PC-3 (cell line): ENCODE data around the gene PDZRN3. TPM values are rescaled to one million over a fixed set of nuclear protein-coding genes. Genes with fewer than 3 reads are reported as not detected.
A peak's percentile ranks its signal among the peaks of the same experiment; 100 is the strongest.

Experiments used
- ATAC-seq: fragments of 200-7000 bp; cut with Tn5 transposase; 2 replicates; pipeline ENCODE4 v1.9.1; 2020; ENCODE audit warnings: mild to moderate bottlenecking, moderate library complexity
- BruUV-seq: library from RNA; stranded (reverse); fragments of 400-500 nt; replicated peaks from 2 replicates; lab custom pipeline; 2021; lab: Mats Ljungman, UMichigan
- CTCF ChIA-PET: fragments of 300-600 bp; sonication (Branson Sonifier 250); formaldehyde crosslinking; loops from one replicate; lab custom pipeline; 2022; ENCODE audit warnings: antibody characterized with exemption; lab: Charles Lee
- POLR2A ChIA-PET: fragments of 300-600 bp; sonication (Branson Sonifier 250); formaldehyde crosslinking; loops from one replicate; lab custom pipeline; 2022; ENCODE audit warnings: antibody characterized with exemption; ENCODE audit not compliant: unreplicated experiment; lab: Charles Lee
- DNase-seq: peaks from one replicate; pipeline ENCODE4 v3.0.0-alpha.2; 2015
- H2AFZ ChIP-seq: fragments of 300-600 bp; sonication (generic); 2 replicates; pipeline ENCODE4 v1.6.0; 2016; ENCODE audit warnings: antibody characterized with exemption, low read length
- H3F3A ChIP-seq: fragments of 300-600 bp; sonication (generic); one replicate; pipeline ENCODE4 v1.6.0; 2017; ENCODE audit warnings: antibody characterized with exemption, low read length, control low read depth, mild to moderate bottlenecking; ENCODE audit not compliant: unreplicated experiment
- H3K27ac ChIP-seq: fragments of 300-600 bp; sonication (generic); 2 replicates; pipeline ENCODE4 v1.5.1; 2016; ENCODE audit warnings: mild to moderate bottlenecking, low read length
- H3K27me3 ChIP-seq: fragments of 300-600 bp; sonication (generic); 2 replicates; pipeline ENCODE4 v1.6.1; 2016; ENCODE audit warnings: low read length, mixed read lengths
- H3K36me3 ChIP-seq: fragments of 300-600 bp; sonication (generic); 2 replicates; pipeline ENCODE4 v1.6.1; 2016; ENCODE audit warnings: low read depth, mixed run types, low read length, mixed read lengths
- H3K4me1 ChIP-seq: fragments of 300-600 bp; sonication (generic); 2 replicates; pipeline ENCODE4 v1.5.1; 2016; ENCODE audit warnings: low read length; ENCODE audit not compliant: insufficient read depth
- H3K4me2 ChIP-seq: fragments of 300-600 bp; sonication (generic); 2 replicates; pipeline ENCODE4 v1.6.0; 2016; ENCODE audit warnings: low read length
- H3K4me3 ChIP-seq: fragments of 300-600 bp; sonication (generic); 2 replicates; pipeline ENCODE4 v1.5.1; 2016; ENCODE audit warnings: mild to moderate bottlenecking, low read length, mixed read lengths
- H3K79me2 ChIP-seq: fragments of 300-600 bp; sonication (generic); 2 replicates; pipeline ENCODE4 v1.6.1; 2017; ENCODE audit warnings: low read length, mixed read lengths
- H3K9ac ChIP-seq: fragments of 300-600 bp; sonication (generic); 2 replicates; pipeline ENCODE4 v1.6.0; 2016; ENCODE audit warnings: mild to moderate bottlenecking, low read length
- H3K9me2 ChIP-seq: fragments of 300-600 bp; sonication (generic); replicated peaks from 2 replicates; pipeline ENCODE4 v1.6.1; 2016; ENCODE audit warnings: mixed run types, low read length, mixed read lengths
- H3K9me3 ChIP-seq: fragments of 300-600 bp; sonication (generic); 2 replicates; pipeline ENCODE4 v1.6.1; 2016; ENCODE audit warnings: low read length, mixed read lengths
- H4K20me1 ChIP-seq: fragments of 300-600 bp; sonication (generic); 2 replicates; pipeline ENCODE4 v1.6.1; 2016; ENCODE audit warnings: low read length, mixed read lengths
- EZH2 ChIP-seq: fragments of 300-600 bp; sonication (generic); IDR thresholded peaks from one replicate; pipeline ENCODE4 v1.6.1; 2017; ENCODE audit warnings: antibody characterized with exemption, mild to moderate bottlenecking, low read length; ENCODE audit not compliant: unreplicated experiment
- EZH2phosphoT487 ChIP-seq: fragments of 300-600 bp; sonication (generic); IDR thresholded peaks from 2 replicates; pipeline ENCODE4 v1.6.1; 2018; ENCODE audit warnings: mild to moderate bottlenecking, antibody characterized with exemption, low read length, borderline replicate concordance
- intact Hi-C: fragments of 100-400 bp; cut with micrococcal nuclease; formaldehyde crosslinking; loops from 2 replicates; pipeline ENCODE4 v1.9.0; 2023
- total RNA-seq: library from RNA; depleted of rRNA; stranded (reverse); fragments of >200 nt; gene quantifications from 2 replicates; pipeline ENCODE4 v1.2.3, GENCODE V29; 2014
- TF ChIP-seq, protein P1 (sequence below): fragments of 300-600 bp; sonication (generic); conservative IDR thresholded peaks from 2 replicates; pipeline ENCODE4 v1.5.1; 2017; ENCODE audit warnings: antibody characterized with exemption, low read depth, mild to moderate bottlenecking, low read length

The PDZRN3 gene
- total RNA-seq, 1 experiment from 2014 or later: not detected

DNA sequence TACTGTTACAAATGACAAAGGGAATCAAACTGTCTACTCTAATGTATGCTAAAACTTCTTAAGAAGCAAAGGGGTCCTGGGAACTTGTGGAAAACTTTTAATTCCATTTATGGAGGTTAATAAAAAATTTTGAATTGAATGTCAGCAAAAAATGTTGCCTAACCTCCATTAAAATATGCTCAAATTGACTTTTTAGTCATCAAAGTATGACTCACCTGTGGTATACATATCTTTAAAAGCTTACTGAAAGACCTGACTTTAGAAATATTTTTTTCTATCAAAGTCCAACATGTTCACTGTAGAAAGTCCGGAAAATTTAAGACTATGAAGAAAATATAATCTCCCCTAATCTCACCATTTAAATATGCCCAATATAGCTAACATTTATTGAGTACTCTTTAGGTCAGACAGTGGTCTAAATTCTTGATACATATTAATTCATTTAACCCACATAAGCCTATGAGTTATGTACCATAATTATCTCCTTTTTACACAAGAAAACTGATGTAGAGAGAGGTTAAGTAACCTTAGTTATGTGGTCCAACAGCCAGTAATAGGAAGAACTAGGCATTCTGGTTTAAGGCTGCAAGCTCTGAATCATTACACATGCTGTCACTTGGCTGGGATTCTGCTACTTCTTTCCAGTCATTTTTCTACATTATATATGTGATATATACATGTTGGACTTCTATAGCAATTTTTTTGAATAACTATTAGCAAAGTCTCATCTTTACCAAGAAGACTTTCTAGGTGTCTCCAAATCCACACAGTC lies 83.6 kb downstream of the PDZRN3 start:
- no peaks in the 10 kb centered on the region for H3K9me3 ChIP-seq
- ATAC-seq (no peak), DNase-seq (peak; percentile 5)
- BruUV-seq: no TSS peak
- no peaks in the 10 kb centered on the region for H3F3A ChIP-seq
- no peaks in the 10 kb centered on the region for H3K36me3 ChIP-seq
- H3K4me2 ChIP-seq: no peak overlapping the region
- no peaks in the 10 kb centered on the region for H3K27me3 ChIP-seq
- no peaks in the 10 kb centered on the region for H3K4me1 ChIP-seq
- no peaks in the 10 kb centered on the region for H3K9me2 ChIP-seq
- no peak overlapping the region for H3K27ac ChIP-seq
- H2AFZ ChIP-seq: no peak overlapping the region
- CTCF ChIA-PET: no interaction called here
- POLR2A ChIA-PET: no interaction called here
- H3K9ac ChIP-seq: no peak overlapping the region
- H3K4me3 ChIP-seq: no peak overlapping the region
- H4K20me1 ChIP-seq: no peaks in the 10 kb centered on the region
- intact Hi-C loops: no loop called here
- H3K79me2 ChIP-seq: no peaks in the 10 kb centered on the region
- no peak for TF ChIP-seq EZH2
- TF ChIP-seq, protein P1, sequence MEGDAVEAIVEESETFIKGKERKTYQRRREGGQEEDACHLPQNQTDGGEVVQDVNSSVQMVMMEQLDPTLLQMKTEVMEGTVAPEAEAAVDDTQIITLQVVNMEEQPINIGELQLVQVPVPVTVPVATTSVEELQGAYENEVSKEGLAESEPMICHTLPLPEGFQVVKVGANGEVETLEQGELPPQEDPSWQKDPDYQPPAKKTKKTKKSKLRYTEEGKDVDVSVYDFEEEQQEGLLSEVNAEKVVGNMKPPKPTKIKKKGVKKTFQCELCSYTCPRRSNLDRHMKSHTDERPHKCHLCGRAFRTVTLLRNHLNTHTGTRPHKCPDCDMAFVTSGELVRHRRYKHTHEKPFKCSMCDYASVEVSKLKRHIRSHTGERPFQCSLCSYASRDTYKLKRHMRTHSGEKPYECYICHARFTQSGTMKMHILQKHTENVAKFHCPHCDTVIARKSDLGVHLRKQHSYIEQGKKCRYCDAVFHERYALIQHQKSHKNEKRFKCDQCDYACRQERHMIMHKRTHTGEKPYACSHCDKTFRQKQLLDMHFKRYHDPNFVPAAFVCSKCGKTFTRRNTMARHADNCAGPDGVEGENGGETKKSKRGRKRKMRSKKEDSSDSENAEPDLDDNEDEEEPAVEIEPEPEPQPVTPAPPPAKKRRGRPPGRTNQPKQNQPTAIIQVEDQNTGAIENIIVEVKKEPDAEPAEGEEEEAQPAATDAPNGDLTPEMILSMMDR: no peak
- TF ChIP-seq EZH2phosphoT487: no peak

DNA sequence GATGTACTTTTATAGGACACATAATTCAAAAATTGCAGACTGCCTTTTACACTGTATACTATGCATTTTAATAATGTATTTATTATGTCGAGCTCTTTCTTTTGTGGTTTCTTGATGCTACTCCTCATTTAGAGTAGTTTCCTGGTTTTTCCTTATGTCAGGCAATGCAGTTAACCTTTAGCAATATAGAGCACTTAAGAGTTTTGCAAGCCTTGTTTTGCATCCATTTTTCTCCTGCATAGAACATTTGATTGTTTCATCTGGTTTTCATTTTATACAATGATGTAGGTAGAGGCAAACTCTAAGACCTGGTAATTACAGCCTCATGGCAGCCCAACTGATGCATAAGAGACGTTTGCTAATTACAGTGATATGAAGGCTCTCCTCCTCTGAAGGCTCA lies 86.3 kb downstream of the PDZRN3 start:
- Histone ChIP-seq H2AFZ (no peak overlapping the region), H3K4me1 (no peaks in the 10 kb centered on the region), H3K27me3 (no peaks in the 10 kb centered on the region), H3K27ac (no peak overlapping the region), H3K4me2 (no peak overlapping the region), H3K4me3 (no peak overlapping the region), H3K36me3 (no peaks in the 10 kb centered on the region), H4K20me1 (no peaks in the 10 kb centered on the region), H3K79me2 (no peaks in the 10 kb centered on the region), H3K9me3 (no peaks in the 10 kb centered on the region), H3K9me2 (no peaks in the 10 kb centered on the region), H3K9ac (no peak overlapping the region), H3F3A (no peaks in the 10 kb centered on the region)
- DNase-seq: no peak
- ChIA-PET CTCF (no interaction called here), POLR2A (no interaction called here)
- no peak for ATAC-seq
- intact Hi-C loops: no loop called here
- TF ChIP-seq EZH2 (no peak), EZH2phosphoT487 (no peak)
- TF ChIP-seq, protein P1: no peak
- no TSS peak for BruUV-seq

DNA sequence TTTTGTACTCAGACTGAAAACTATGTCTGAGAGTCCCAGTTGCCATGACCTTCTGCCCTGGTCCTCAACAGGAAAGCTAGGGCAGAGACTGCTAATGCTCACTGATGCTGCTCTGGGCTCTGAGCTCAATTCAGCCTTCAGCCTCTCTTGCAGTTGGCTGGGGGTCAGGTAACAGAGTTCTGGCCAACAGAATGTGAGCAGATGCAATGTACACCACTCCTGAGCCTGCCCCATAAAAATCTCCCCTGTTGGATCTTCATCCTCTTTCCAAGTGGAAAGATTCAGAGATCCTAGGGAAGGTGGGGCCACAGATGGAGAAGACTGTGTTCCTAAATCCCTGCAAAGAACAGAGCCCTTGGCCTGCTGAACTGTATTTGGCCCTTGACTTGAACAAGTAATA lies 87.8 kb downstream of the PDZRN3 start:
- Histone ChIP-seq H3K9me2 (no peaks in the 10 kb centered on the region), H3K27me3 (no peaks in the 10 kb centered on the region), H3K4me2 (no peak overlapping the region), H3K27ac (no peak overlapping the region), H3K4me1 (no peaks in the 10 kb centered on the region), H2AFZ (no peak overlapping the region), H3K79me2 (no peaks in the 10 kb centered on the region), H3K36me3 (no peaks in the 10 kb centered on the region), H4K20me1 (no peaks in the 10 kb centered on the region), H3K9me3 (no peaks in the 10 kb centered on the region), H3K9ac (no peak overlapping the region), H3K4me3 (no peak overlapping the region), H3F3A (no peaks in the 10 kb centered on the region)
- CTCF ChIA-PET: no interaction called here
- POLR2A ChIA-PET: no interaction called here
- TF ChIP-seq, protein P1: no peak
- TF ChIP-seq EZH2 (no peak), EZH2phosphoT487 (no peak)
- BruUV-seq: no TSS peak
- intact Hi-C loops: no loop called here
- DNase-seq (no peak), ATAC-seq (no peak)
